Right lobe of liver (tissue), 4 donors: ENCODE data around the gene PNMA8B.

Experiments
- CTCF ChIP-seq, 4 donors: fragments of 200-600 bp in 3 of 4; fragments of 450-650 bp in 1 of 4; IDR thresholded peaks; one replicate each; pipeline versions ENCODE4 v1.5.1 to v1.8.0; 2016 to 2022; ENCODE audit warnings: antibody characterized with exemption in 4 of 4, mild to moderate bottlenecking in 2 of 4
- POLR2A ChIP-seq: fragments of 450-650 bp; IDR thresholded peaks from one replicate; pipeline ENCODE4 v1.6.1; 2017; ENCODE audit warnings: antibody characterized with exemption, mild to moderate bottlenecking
- donor health status: DM: no; HTN: no; CAD: no.
- donor health status: DM: no; HTN: no; CAD: no.
- donor health status: DM: no; HTN: yes; CAD: no.

GRCh38 chr19:46451352-46451751, 44.3 kb downstream of the PNMA8B start:
- TF ChIP-seq POLR2A, result no peak
- no peak for TF ChIP-seq CTCF (IDR thresholded peaks at IDR 0.05)
